HepG2 (cell line): ENCODE results near the gene ABCC8. TPM values are rescaled to one million over a fixed set of nuclear protein-coding genes. Genes with fewer than 3 reads are reported as not detected.

Experiments used
- ARID3A ChIP-seq: IDR thresholded peaks from 2 replicates; pipeline ENCODE4 v1.6.1; 2012; ENCODE audit warnings: low read depth, low read length, improper control_type of control experiment
- BRD4 ChIP-seq: sonication (generic); formaldehyde crosslinking; IDR thresholded peaks from 2 replicates; pipeline ENCODE4 v1.4.0; 2020; ENCODE audit warnings: missing genetic modification reagents
- FOSL2 ChIP-seq: sonication (generic); formaldehyde crosslinking; IDR thresholded peaks from 2 replicates; pipeline ENCODE4 v1.4.0; 2020; ENCODE audit warnings: missing genetic modification reagents
- HNF1A ChIP-seq, 2 experiments: sonication (generic) in 1 of 2; formaldehyde crosslinking in 1 of 2; IDR thresholded peaks; 2 replicates each; pipeline versions ENCODE4 v1.4.0 to v1.6.1; 2016 to 2020; ENCODE audit warnings: borderline replicate concordance in 1 of 2, low read depth in 1 of 2, mild to moderate bottlenecking in 1 of 2, missing genetic modification reagents in 1 of 2
- IKZF1 ChIP-seq: fragments of 450-650 bp; IDR thresholded peaks from 2 replicates; pipeline ENCODE4 v1.7.1; 2016
- MXD4 ChIP-seq: IDR thresholded peaks from 2 replicates; pipeline ENCODE4 v1.6.1; 2016; ENCODE audit warnings: mild to moderate bottlenecking, missing biosample characterization, missing genetic modification reagents
- SALL2 ChIP-seq: sonication (generic); formaldehyde crosslinking; IDR thresholded peaks from 2 replicates; pipeline ENCODE4 v1.8.1; 2023; ENCODE audit warnings: mild to moderate bottlenecking, missing genetic modification reagents, inconsistent platforms
- TFDP1 ChIP-seq: IDR thresholded peaks from 2 replicates; pipeline ENCODE4 v1.6.1; 2016; ENCODE audit warnings: missing compliant biosample characterization, missing genetic modification reagents, borderline replicate concordance
- TP53 ChIP-seq: sonication (generic); formaldehyde crosslinking; conservative IDR thresholded peaks from 2 replicates; pipeline ENCODE4 v1.4.0; 2020; ENCODE audit warnings: missing genetic modification reagents
- ZBTB39 ChIP-seq: sonication (generic); formaldehyde crosslinking; IDR thresholded peaks from 2 replicates; pipeline ENCODE4 v1.5.0; 2020; ENCODE audit warnings: missing genetic modification reagents
- ZNF230 ChIP-seq: sonication (generic); formaldehyde crosslinking; IDR thresholded peaks from 2 replicates; pipeline ENCODE4 v1.4.0; 2020; ENCODE audit warnings: mild to moderate bottlenecking, missing genetic modification reagents
- ZNF263 ChIP-seq: sonication (generic); formaldehyde crosslinking; IDR thresholded peaks from 2 replicates; pipeline ENCODE4 v1.4.0; 2020; ENCODE audit warnings: missing genetic modification reagents
- ZNF275 ChIP-seq: sonication (generic); formaldehyde crosslinking; IDR thresholded peaks from 2 replicates; pipeline ENCODE4 v1.8.0; 2022; ENCODE audit warnings: missing genetic modification reagents, mild to moderate bottlenecking, inconsistent platforms, borderline replicate concordance
- ZNF724P ChIP-seq: sonication (generic); formaldehyde crosslinking; IDR thresholded peaks from 2 replicates; pipeline ENCODE4 v1.8.0; 2022; ENCODE audit warnings: missing genetic modification reagents, borderline replicate concordance
- polyA plus RNA-seq, 8 experiments: library from polyadenylated mRNA; depleted of rRNA in 3 of 8; stranded (reverse) in 7 of 8; unstranded in 1 of 8; fragments of >200 nt; fragmentation: Illumina TruSeq in 4 of 8; extraction: Trizol in 4 of 8; gene quantifications; 2 replicates each; pipeline versions ENCODE4 v1.2.1 to v1.2.3, GENCODE V29; 2011 to 2016; ENCODE audit warnings: low read depth in 4 of 8, missing spikeins in 1 of 8, mixed read lengths in 1 of 8; ENCODE audit not compliant: insufficient read depth in 1 of 8
- total RNA-seq, 5 experiments: library from RNA; depleted of rRNA; stranded (reverse); fragments of >200 nt; fragmentation: Illumina TruSeq; extraction: Trizol; gene quantifications; 2 replicates each; pipeline ENCODE4 v1.2.3, GENCODE V29; 2016; ENCODE audit warnings: low read depth in 1 of 5

ABCC8 gene
- total and polyA plus RNA-seq, 2 of the 13 experiments (the other 11 are each of a cell fraction or from before 2014, with no cell fraction given): not detected

GRCh38 chr11:17352950-17353820, 123.5 kb downstream of the ABCC8 start (continued):
- peak; percentile 88; the same call in 1 of the 2 replicates for TF ChIP-seq ZNF724P (CRISPR knock-in tag)
- no peak; the same call in 1 of the 2 replicates for TF ChIP-seq ZNF230 (CRISPR knock-in tag)
- no peak; the same call in 1 of the 2 replicates for TF ChIP-seq SALL2 (CRISPR knock-in tag)
- TF ChIP-seq FOSL2: peak; percentile 54
- TF ChIP-seq ZNF263 (CRISPR knock-in tag): no peak; the same call in 1 of the 2 replicates
- peak; percentile 85; the same call in 1 of the 2 replicates for TF ChIP-seq TFDP1
- no peak for TF ChIP-seq ZBTB39 (CRISPR knock-in tag)
- TF ChIP-seq IKZF1: no peak
- no peak for TF ChIP-seq ARID3A
- 0 out of 2 replicates have a peak, but pooled peaks have one; percentile 47 for TF ChIP-seq BRD4 (CRISPR knock-in tag)
- no peak for TF ChIP-seq HNF1A (IDR thresholded peaks at IDR 0.05; ENCODE audit: low read depth)
- no peak for TF ChIP-seq HNF1A (CRISPR knock-in tag; IDR thresholded peaks at IDR 0.05; ENCODE audit: borderline replicate concordance)
- TF ChIP-seq TP53 (CRISPR knock-in tag): no peak; the same call in 1 of the 2 replicates
- peak; percentile 40; the same call in 1 of the 2 replicates for TF ChIP-seq ZNF275 (CRISPR knock-in tag)
- TF ChIP-seq MXD4 (CRISPR knock-in tag): peak; percentile 76
